ENCODE data around the gene CFAP61.

The CFAP61 gene

GRCh38 chr20:20405623-20406022 lies 353.3 kb downstream of the CFAP61 start:
- no peak for ATAC-seq
- H3K4me3 Mint-ChIP-seq: no peak overlapping the region
- DNase-seq (ENCODE audit: low spot score in 2 of 2): no peak
- H3K9me3 Mint-ChIP-seq: no peaks in the 10 kb centered on the region
- H3K4me1 Mint-ChIP-seq: no peaks in the 10 kb centered on the region
- H3K27ac Mint-ChIP-seq: no peak overlapping the region
- H3K36me3 Mint-ChIP-seq: no peaks in the 10 kb centered on the region

- ATAC-seq (no peak), DNase-seq (ENCODE audit: low spot score in 2 of 2) (no peak)
- Mint-ChIP-seq H3K4me1 (no peaks in the 10 kb centered on the region), H3K36me3 (peaks cover under 1% of the 10 kb centered on the region), H3K4me3 (no peak overlapping the region), H3K27ac (no peak overlapping the region), H3K9me3 (no peaks in the 10 kb centered on the region)
Observed at GRCh38 chr20:20406306-20406705, 354.0 kb downstream of the CFAP61 start.

GRCh38 chr20:20407891-20408805 lies 355.8 kb downstream of the CFAP61 start:
- ATAC-seq (no peak), DNase-seq (ENCODE audit: low spot score in 2 of 2) (no peak)
- Mint-ChIP-seq H3K4me1 (peaks cover 18% of the 10 kb centered on the region), H3K27ac (no peak overlapping the region), H3K4me3 (no peak overlapping the region), H3K36me3 (peaks cover 7% of the 10 kb centered on the region), H3K9me3 (no peaks in the 10 kb centered on the region)

GRCh38 chr20:20409331-20409730 lies 357.0 kb downstream of the CFAP61 start:
- H3K36me3 Mint-ChIP-seq: peaks cover 7% of the 10 kb centered on the region
- peaks cover 21% of the 10 kb centered on the region for H3K4me1 Mint-ChIP-seq
- ATAC-seq: no peak
- H3K9me3 Mint-ChIP-seq: no peaks in the 10 kb centered on the region
- no peak overlapping the region for H3K27ac Mint-ChIP-seq
- no peak for DNase-seq (ENCODE audit: low spot score in 2 of 2)
- no peak overlapping the region for H3K4me3 Mint-ChIP-seq
